Activated CD8-positive, alpha-beta T cell treated with anti-CD3 and anti-CD28 coated beads, Interleukin-2, amount 10 ng/mL, durations not matched to agents 7 days and 5 days (primary cell): Measurements from ENCODE around the gene DNAH3. TPM values are rescaled to one million over a fixed set of nuclear protein-coding genes. Genes with fewer than 3 reads are reported as not detected.

ENCODE experiments used
- ATAC-seq: fragments of 150-1000 bp; cut with Tn5 transposase; one replicate; pipeline ENCODE4 v1.10.0; 2021; ENCODE audit warnings: moderate library complexity
- CTCF ChIA-PET: fragments of 350-600 bp; sonication (Branson Sonifier 250); formaldehyde crosslinking; loops from one replicate; lab custom pipeline; 2021; ENCODE audit warnings: antibody characterized with exemption; lab: Charles Lee
- POLR2A ChIA-PET: fragments of 350-600 bp; sonication (Branson Sonifier 250); formaldehyde crosslinking; loops from one replicate; lab custom pipeline; 2021; ENCODE audit warnings: antibody characterized with exemption; lab: Charles Lee
- DNase-seq: peaks from one replicate; pipeline ENCODE4 v3.0.0-alpha.2; 2020
- H3K27ac Mint-ChIP-seq: one replicate; pipeline ENCODE4 v1.8.0; 2021; ENCODE audit warnings: mild to moderate bottlenecking, mixed read lengths
- H3K27me3 Mint-ChIP-seq: one replicate; pipeline ENCODE4 v1.8.0; 2021; ENCODE audit warnings: low read depth, mixed read lengths
- H3K36me3 Mint-ChIP-seq: one replicate; pipeline ENCODE4 v1.8.0; 2021; ENCODE audit warnings: low read depth, mixed read lengths
- H3K4me1 Mint-ChIP-seq: one replicate; pipeline ENCODE4 v1.8.0; 2021; ENCODE audit warnings: low read depth, mixed read lengths
- H3K4me3 Mint-ChIP-seq: one replicate; pipeline ENCODE4 v1.8.0; 2021; ENCODE audit warnings: mild to moderate bottlenecking, mixed read lengths
- H3K9me3 Mint-ChIP-seq: one replicate; pipeline ENCODE4 v1.8.0; 2022; ENCODE audit warnings: mixed read lengths; ENCODE audit not compliant: insufficient read depth
- total RNA-seq, 2 experiments: library from RNA; stranded (reverse); gene quantifications; one replicate each; pipeline ENCODE4 v1.2.3, GENCODE V29; 2021

The DNAH3 gene
- total RNA-seq, 2 experiments from 2014 or later, result not detected

DNA sequence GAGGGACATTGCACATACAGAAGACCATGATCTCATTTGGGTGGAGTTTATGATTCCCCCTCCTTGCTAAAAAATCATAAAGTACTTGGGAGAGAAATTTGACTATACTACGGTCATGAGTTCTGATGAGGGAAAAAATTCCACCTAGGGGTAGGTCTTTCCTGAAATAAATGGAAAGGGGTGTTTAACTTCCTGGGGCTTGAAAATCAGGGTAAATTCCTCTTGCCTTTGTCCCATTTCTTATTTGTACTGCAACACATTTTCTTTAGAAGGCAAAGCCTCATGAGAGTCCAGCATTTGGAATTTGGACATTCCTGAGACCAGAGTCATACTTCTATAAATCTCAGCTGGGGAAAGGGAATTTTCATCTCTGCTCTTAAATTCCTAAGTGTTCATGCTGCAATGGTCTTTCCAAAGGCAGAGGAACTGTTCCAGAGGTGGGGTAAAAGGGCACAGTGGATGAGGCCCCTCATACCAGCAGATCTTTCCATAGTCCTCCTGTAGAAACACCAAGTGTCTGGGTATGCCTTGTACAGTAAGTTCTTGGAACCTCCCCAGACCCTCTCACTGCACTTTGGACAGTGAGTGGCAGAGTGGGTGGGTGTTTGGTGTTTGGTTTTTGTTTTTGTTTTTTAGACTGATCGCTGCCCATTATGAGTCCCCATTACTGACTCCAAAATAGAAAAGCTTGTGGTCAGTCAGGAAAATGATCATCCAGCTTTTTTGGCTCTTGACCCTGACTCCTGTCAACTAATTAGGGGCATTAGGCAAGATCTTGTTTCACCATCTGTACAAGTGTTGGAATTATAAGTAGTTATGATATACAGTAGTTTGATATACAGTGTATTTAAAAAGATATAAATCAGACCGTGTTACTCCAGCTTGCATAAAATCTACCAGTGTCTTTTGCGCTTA is 244.0 kb downstream of the DNAH3 start:
- CTCF ChIA-PET, result interaction anchor here (1.7 to 2.9 kb wide), 2 partner anchors 32 to 56 kb away, joined by 5 to 9 read pairs; no protein-coding TSS in a partner anchor
- H3K36me3 Mint-ChIP-seq, result peaks cover 50% of the 10 kb centered on the region

DNA sequence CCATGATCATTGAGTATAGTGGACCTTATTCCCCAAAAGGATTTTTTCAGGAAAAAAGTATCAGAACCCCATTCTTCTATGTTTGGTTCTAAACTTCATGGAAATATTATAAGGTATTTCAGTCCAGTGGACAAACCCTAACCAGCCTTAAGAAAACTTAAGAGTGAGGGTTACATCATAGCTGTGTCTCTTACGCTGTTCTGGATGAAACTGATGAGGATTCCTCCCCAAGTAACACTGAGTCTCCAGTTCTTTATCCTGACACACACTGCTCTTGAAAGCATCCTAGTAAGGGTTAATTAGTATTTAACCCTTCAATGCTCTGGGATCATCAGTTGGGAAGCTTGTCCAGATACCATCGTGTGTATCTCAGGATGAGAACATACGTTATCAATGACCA is 245.1 kb downstream of the DNAH3 start:
- Mint-ChIP-seq H3K27me3 (no peaks in the 10 kb centered on the region), H3K27ac (no peak overlapping the region), H3K4me3 (no peak overlapping the region), H3K4me1 (peaks cover 82% of the 10 kb centered on the region), H3K9me3 (no peaks in the 10 kb centered on the region), H3K36me3 (peaks cover 56% of the 10 kb centered on the region)
- no peak for DNase-seq
- no peak for ATAC-seq
- ChIA-PET CTCF (interaction anchor here (1.4 kb wide), 1 partner anchor 55 kb away, joined by 3 read pairs; no protein-coding TSS in a partner anchor), POLR2A (no interaction called here)

More for the DNA sequence above, 244.0 kb downstream of the DNAH3 start:
- ATAC-seq (no peak), DNase-seq (no peak)
- Mint-ChIP-seq H3K27me3 (no peaks in the 10 kb centered on the region), H3K4me1 (peaks cover 85% of the 10 kb centered on the region), H3K4me3 (no peak overlapping the region), H3K27ac (no peak overlapping the region), H3K9me3 (no peaks in the 10 kb centered on the region)
- POLR2A ChIA-PET, result no interaction called here

DNA sequence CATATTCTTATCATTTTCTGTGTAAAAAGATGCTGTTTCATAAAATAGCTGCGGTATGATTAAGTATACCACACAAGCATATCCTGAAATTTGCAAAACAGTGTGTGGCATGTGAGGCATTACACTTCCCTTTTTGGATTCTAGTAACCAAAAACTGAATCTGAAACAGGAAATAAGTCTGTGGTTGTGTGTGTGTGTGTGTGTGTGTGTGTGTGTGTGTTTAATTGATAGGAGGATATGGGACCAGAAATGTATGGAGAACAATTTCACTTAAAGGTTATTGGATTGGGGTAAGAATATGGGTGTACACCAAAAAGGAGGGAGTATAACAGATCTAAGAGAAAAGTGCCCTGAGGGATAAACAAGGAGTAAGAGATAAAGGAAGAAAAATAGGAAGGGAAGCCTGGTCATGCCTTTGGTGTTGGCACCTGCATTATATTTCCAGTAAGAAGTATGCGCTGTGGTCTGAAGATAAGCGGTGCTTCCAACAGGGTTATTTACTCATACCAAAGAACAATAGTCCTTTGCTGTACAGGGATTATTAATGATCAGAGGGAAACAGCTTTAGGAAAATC is 246.1 kb downstream of the DNAH3 start:
- CTCF ChIA-PET, result interaction anchor here (1.1 to 1.4 kb wide), 2 partner anchors 54 to 130 kb away, joined by 3 read pairs; no protein-coding TSS in a partner anchor
- peak overlapping the region; percentile 32 for H3K4me3 Mint-ChIP-seq
- H3K27ac Mint-ChIP-seq, result peak overlapping the region; percentile 81
- peaks cover 56% of the 10 kb centered on the region for H3K36me3 Mint-ChIP-seq
- no peaks in the 10 kb centered on the region for H3K9me3 Mint-ChIP-seq
- H3K4me1 Mint-ChIP-seq, result peaks cover 72% of the 10 kb centered on the region
- no peaks in the 10 kb centered on the region for H3K27me3 Mint-ChIP-seq
- ATAC-seq (no peak), DNase-seq (peak; percentile 44)
- POLR2A ChIA-PET, result interaction anchor here (0.6 to 6.4 kb wide), 2 partner anchors 17 to 30 kb away, joined by 3 to 46 read pairs; no protein-coding TSS in a partner anchor

DNA sequence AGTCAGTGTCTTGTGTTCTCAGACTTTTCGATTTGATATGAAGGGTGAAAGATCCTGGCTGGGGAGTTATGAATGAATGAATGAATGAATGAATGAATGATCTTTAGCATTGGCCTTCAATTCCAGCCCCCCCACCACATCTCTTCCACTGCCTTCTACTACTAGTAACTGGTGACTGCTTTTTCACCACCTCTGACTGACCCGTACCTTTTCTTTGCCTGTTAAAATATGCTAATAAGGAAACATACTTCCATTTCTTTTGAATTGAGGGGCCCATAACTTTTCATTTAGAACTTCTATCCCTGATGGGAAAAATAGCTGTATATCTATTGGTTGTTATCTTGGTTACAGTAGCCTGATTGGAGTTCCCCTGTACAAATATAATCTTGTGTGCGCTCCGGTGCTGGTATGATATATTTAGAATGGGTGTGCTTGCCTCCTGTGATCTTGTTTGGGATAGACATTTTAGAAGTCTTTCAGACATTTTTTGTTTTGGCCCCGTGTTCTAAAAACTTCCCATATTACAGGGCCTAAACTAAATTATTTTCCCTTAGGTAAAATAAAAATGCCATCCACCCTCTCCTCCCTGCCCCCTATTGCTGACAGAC is 246.6 kb downstream of the DNAH3 start:
- Mint-ChIP-seq H3K4me3 (peak overlapping the region; percentile 32), H3K27me3 (no peaks in the 10 kb centered on the region), H3K4me1 (peaks cover 72% of the 10 kb centered on the region), H3K27ac (peak overlapping the region; percentile 81), H3K36me3 (peaks cover 51% of the 10 kb centered on the region), H3K9me3 (no peaks in the 10 kb centered on the region)
- ATAC-seq, result no peak
- CTCF ChIA-PET, result interaction anchor here (1.0 to 2.5 kb wide), 4 partner anchors 11 to 131 kb away, joined by 3 to 19 read pairs (median 6); no protein-coding TSS in a partner anchor
- no peak for DNase-seq
- POLR2A ChIA-PET, result interaction anchor here (0.6 to 6.4 kb wide), 2 partner anchors 18 to 30 kb away, joined by 3 to 46 read pairs; no protein-coding TSS in a partner anchor

DNA sequence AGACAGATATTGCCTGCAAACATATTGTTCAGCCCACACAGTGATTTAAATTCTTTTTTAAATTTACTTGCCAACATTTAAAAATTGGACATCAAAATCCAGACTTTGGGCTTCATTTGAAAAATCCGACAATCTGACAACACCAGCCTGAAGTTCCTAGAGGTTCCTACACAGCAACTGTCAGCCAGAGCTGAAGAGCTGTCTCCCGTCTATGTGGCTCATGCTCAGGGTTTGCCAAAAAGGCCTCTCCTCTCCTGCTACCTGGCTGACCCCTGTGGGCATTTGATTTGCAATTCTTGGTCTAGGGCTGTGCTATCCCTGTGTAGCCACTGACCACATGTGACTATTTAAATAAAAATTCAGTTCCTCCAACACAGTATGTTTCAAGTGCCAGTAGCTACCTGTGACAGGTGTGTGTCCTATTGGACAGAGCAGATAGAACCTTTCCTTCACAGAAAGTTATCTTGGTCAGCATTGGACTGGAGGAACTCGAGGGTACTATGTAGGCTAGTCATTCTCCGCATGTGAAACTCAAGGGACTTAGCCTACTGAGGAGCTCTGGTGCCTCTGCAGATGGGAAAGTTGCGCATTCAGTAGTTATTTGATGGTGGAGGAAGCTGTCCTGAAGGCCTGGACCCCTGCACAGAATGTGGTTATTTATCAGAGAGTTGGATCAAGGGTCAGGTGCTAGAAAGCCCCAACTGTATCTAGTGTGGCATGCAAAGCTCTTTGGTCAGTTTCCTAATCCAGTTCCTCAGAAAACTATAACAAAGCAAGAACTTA is 247.3 kb downstream of the DNAH3 start:
- ATAC-seq (no peak), DNase-seq (no peak)
- POLR2A ChIA-PET, result interaction anchor here (6.4 kb wide), 1 partner anchor 29 kb away, joined by 46 read pairs; no protein-coding TSS in a partner anchor
- Mint-ChIP-seq H3K27me3 (no peaks in the 10 kb centered on the region), H3K9me3 (no peaks in the 10 kb centered on the region), H3K36me3 (peaks cover 49% of the 10 kb centered on the region), H3K4me3 (peak overlapping the region; percentile 32), H3K27ac (peak overlapping the region; percentile 31), H3K4me1 (peaks cover 74% of the 10 kb centered on the region)
- CTCF ChIA-PET, result interaction anchor here (1.0 to 2.5 kb wide), 5 partner anchors 10 to 131 kb away, joined by 3 to 19 read pairs (median 3); partner anchors contain the start of genes ERI2 and REXO5

DNA sequence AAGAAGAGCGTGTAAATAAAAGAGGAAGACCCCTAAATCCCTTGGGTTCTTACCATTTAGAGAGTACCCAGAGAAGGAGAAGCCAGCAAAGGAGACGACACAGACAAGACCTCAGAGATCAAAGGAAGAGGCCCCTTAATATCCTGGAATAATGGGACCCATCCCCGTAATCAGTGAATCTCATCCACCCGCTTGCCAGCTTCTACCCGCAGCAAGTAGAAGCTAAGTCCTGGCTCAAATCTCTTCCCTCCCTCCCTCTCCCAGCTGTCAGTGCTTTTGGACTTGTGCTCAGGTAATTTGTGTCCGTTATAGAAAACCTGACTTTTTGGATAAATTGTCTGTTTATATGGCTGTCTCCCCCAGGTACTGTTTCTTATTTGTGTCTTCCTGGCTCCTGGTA is 248.2 kb downstream of the DNAH3 start:
- peak overlapping the region; percentile 32 for H3K4me3 Mint-ChIP-seq
- H3K4me1 Mint-ChIP-seq, result peaks cover 76% of the 10 kb centered on the region
- no peak for DNase-seq
- no peaks in the 10 kb centered on the region for H3K27me3 Mint-ChIP-seq
- no peaks in the 10 kb centered on the region for H3K9me3 Mint-ChIP-seq
- ChIA-PET CTCF (interaction anchor here (1.7 to 2.5 kb wide), 3 partner anchors 28 to 96 kb away, joined by 3 to 19 read pairs (median 8); partner anchors contain the start of genes ERI2 and REXO5), POLR2A (interaction anchor here (6.4 kb wide), 1 partner anchor 28 kb away, joined by 46 read pairs; no protein-coding TSS in a partner anchor)
- peak overlapping the region; percentile 95 for H3K27ac Mint-ChIP-seq
- no peak for ATAC-seq
- peaks cover 51% of the 10 kb centered on the region for H3K36me3 Mint-ChIP-seq

DNA sequence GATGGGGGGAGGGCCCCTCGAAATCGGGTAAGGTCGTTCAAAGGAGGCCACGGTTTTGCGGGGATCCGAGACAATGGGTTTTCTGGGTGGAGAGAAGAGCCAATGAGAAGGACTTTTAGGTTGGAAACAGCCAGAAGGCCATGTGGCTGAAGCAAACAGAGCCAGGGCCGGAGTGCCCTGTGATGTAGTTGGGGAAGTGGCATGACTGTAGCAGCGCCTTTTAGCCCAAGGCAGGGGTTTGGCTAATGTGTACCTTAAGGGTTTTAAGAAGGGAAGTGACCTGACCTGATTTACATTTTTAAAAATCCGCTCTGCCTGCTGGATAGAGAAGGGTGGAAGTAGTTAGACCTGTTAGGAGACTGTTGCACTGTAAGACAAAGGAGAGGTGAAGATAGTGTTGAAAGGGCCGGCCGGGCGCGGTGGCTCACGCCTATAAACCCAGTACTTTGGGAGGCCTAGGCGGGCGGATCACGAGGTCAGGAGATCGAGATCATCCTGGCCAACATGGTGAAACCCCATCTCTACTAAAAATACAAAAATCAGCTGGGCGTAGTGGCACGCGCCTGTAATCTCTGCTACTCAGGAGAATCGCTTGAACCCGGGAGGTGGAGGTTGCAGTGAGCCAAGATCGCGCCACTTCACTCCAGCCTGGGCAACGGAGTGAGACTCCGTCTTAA is 249.1 kb downstream of the DNAH3 start:
- ChIA-PET POLR2A (interaction anchor here (1.4 to 6.4 kb wide), 3 partner anchors 27 to 161 kb away, joined by 4 to 46 read pairs (median 7); no protein-coding TSS in a partner anchor), CTCF (interaction anchor here (1.3 to 2.5 kb wide), 4 partner anchors 27 to 88 kb away, joined by 4 to 19 read pairs (median 5); no protein-coding TSS in a partner anchor)
- H3K36me3 Mint-ChIP-seq, result peaks cover 53% of the 10 kb centered on the region

DNA sequence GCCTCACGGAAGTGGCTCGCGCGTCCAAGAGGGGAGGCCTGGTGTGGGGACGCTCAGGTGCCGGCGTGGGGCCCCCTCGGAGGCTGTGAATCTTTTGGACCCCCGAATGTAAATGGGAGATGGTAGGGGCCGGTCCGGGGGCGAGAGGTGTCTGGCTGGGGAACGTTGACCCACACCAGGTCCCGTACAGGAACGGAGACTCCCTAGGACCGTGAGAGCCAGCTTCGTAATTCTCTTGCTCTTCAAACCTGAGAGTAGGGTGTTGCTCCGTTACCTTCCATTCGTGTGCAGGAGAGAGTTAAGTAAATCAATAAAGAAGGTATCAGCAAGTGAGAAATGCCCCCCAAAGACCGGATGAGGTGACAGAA is 249.6 kb downstream of the DNAH3 start:
- Mint-ChIP-seq H3K4me1 (peaks cover 75% of the 10 kb centered on the region), H3K27ac (peak overlapping the region; percentile 95), H3K27me3 (no peaks in the 10 kb centered on the region), H3K36me3 (peaks cover 50% of the 10 kb centered on the region), H3K4me3 (peak overlapping the region; percentile 83), H3K9me3 (no peaks in the 10 kb centered on the region)
- CTCF ChIA-PET, result interaction anchor here (0.7 to 5.2 kb wide), 9 partner anchors 8 to 87 kb away, joined by 3 to 38 read pairs (median 4); no protein-coding TSS in a partner anchor
- ATAC-seq (no peak), DNase-seq (no peak)
- POLR2A ChIA-PET, result interaction anchor here (0.8 to 6.4 kb wide), 4 partner anchors 18 to 161 kb away, joined by 3 to 46 read pairs (median 6); no protein-coding TSS in a partner anchor

More for the DNA sequence above, 249.1 kb downstream of the DNAH3 start:
- H3K9me3 Mint-ChIP-seq, result no peaks in the 10 kb centered on the region
- ATAC-seq (no peak), DNase-seq (peak; percentile 54)
- H3K4me3 Mint-ChIP-seq, result peak overlapping the region; percentile 83
- peak overlapping the region; percentile 95 for H3K27ac Mint-ChIP-seq
- no peaks in the 10 kb centered on the region for H3K27me3 Mint-ChIP-seq
- H3K4me1 Mint-ChIP-seq, result peaks cover 80% of the 10 kb centered on the region

DNA sequence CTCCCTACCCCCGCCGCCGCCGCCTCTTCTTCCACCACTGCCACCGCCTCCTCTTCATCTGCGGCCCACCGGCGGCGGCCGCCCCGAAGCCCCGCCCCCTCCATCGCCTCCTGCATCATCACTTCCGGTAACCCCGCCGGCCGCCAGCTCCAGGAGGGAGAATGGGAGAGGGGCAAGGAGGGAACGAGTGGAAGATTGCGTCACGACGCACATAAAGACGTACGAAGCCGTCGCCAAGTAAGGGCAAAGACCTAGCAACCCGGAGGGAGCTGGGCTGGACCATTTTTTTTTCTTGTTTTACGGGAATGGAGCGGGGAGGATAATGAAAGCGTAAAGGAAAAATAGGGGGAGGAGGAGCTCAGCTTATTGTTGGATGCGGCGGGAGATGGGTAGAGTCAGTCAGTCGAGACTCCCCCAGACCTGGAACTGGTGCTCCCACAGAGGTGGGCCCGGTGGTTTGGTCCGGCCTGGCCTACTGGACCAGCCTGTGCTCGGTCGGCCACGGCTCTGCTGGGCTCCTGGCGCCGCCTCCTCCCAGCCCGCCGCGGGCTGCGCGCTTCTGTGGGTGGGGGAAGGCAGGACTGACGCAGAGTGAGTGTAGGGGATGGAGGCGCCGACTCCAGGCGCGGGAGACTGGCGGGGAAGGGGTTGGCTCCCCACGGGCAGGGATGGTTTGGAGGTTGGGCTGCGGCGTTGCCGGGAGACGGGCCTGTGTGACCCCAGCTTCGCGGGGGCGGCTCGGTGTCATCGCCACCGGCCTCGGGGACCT is 250.2 kb downstream of the DNAH3 start, which contains the start of the genes DCUN1D3 and LYRM1:
DCUN1D3 (minus strand) TSS at position 60 of the 769 bp plus-strand sequence. CDS start 37,820 bp downstream, outside the sequence.
LYRM1 (plus strand) TSS at position 473 of the 769 bp plus-strand sequence. CDS start 14,785 bp downstream, outside the sequence.
- ChIA-PET POLR2A (interaction anchor here (0.7 to 6.4 kb wide), 11 partner anchors 8 to 160 kb away, joined by 3 to 46 read pairs (median 4); partner anchors contain the start of genes ERI2 and REXO5), CTCF (interaction anchor here (0.7 to 5.2 kb wide), 10 partner anchors 9 to 94 kb away, joined by 3 to 38 read pairs (median 4); no protein-coding TSS in a partner anchor)
- H3K36me3 Mint-ChIP-seq, result peaks cover 50% of the 10 kb centered on the region

More for the DNA sequence above, 250.2 kb downstream of the DNAH3 start, which contains the start of the genes DCUN1D3 and LYRM1:
- Mint-ChIP-seq H3K4me3 (peak within 1 kb of the TSS; percentile 83), H3K4me1 (peaks cover 72% of the 10 kb centered on the region), H3K9me3 (no peaks in the 10 kb centered on the region), H3K27me3 (no peaks in the 10 kb centered on the region), H3K27ac (peak within 1 kb of the TSS; percentile 95)
- ATAC-seq (peak; percentile 81), DNase-seq (peak; percentile 93)
